ENCODE data around the gene DNAH14.

GRCh38 chr1:224880593-224881307 is 48.7 kb upstream of the DNAH14 start:
- TF ChIP-seq CTCF (conservative IDR thresholded peaks at IDR 0.05; ENCODE audit: low read depth, low read length) (no peak), CHD1 (IDR thresholded peaks at IDR 0.05; ENCODE audit: low read depth, low read length) (no peak), SMC3 (IDR thresholded peaks at IDR 0.05; ENCODE audit: low read depth, low read length) (no peak), POLR2A (IDR thresholded peaks at IDR 0.05; ENCODE audit: low read depth, low read length) (no peak), USF2 (IDR thresholded peaks at IDR 0.05; ENCODE audit: low read depth, low read length) (no peak), RAD21 (IDR thresholded peaks at IDR 0.05; ENCODE audit: low read length) (no peak), RCOR1 (IDR thresholded peaks at IDR 0.05; ENCODE audit: insufficient replicate concordance, low read length) (no peak), RFX5 (IDR thresholded peaks at IDR 0.05; ENCODE audit: low read depth, low read length) (no peak), MXI1 (IDR thresholded peaks at IDR 0.05; ENCODE audit: borderline replicate concordance, low read depth, low read length) (no peak), CEBPB (IDR thresholded peaks at IDR 0.05; ENCODE audit: low read depth, low read length) (no peak), MAFK (IDR thresholded peaks at IDR 0.05; ENCODE audit: low read depth, low read length) (no peak), MAZ (IDR thresholded peaks at IDR 0.05; ENCODE audit: borderline replicate concordance, low read depth, low read length) (no peak), FOS (IDR thresholded peaks at IDR 0.05; ENCODE audit: low read depth, low read length) (no peak), BHLHE40 (IDR thresholded peaks at IDR 0.05; ENCODE audit: low read depth, low read length) (no peak)

All from IMR-90 (cell line).